Fibroblast of lung (primary cell): ENCODE results near the gene ARIH2.

ENCODE experiments used
- CTCF ChIP-seq, 2 donors: IDR thresholded peaks in 1 of 2; conservative IDR thresholded peaks in 1 of 2; 1 replicate in 1 of 2; 2 replicates in 1 of 2; pipeline ENCODE4 v1.5.1; 2011 to 2012; ENCODE audit warnings: low read length in 2 of 2, control low read depth in 1 of 2, inconsistent platforms in 1 of 2, low read depth in 1 of 2, mild to moderate bottlenecking in 1 of 2
- EZH2 ChIP-seq: IDR thresholded peaks from 2 replicates; pipeline ENCODE4 v1.5.1; 2012; ENCODE audit warnings: low read length, control low read depth, mild to moderate bottlenecking; ENCODE audit errors: missing control alignments

- peak in 1 of 2 donors; percentile 10 for TF ChIP-seq CTCF (conservative IDR thresholded peaks at IDR 0.05 in 1 of 2, IDR thresholded peaks at IDR 0.05 in 1 of 2; ENCODE audit: low read depth in 1 of 2, low read length in 2 of 2)
- no peak for TF ChIP-seq EZH2
Measured at GRCh38 chr3:48918388-48919214, at the start of gene ARIH2.
